MM.1S (cell line): ENCODE results near the gene PRKCH.

ENCODE experiments used
- DNase-seq: peaks from one replicate; pipeline ENCODE4 v3.0.0-alpha.2; 2015
- H2AFZ ChIP-seq: fragments of 300-600 bp; sonication (generic); 2 replicates; pipeline ENCODE4 v1.6.0; 2016; ENCODE audit warnings: antibody characterized with exemption, low read length
- H3F3A ChIP-seq: fragments of 300-600 bp; sonication (generic); 2 replicates; pipeline ENCODE4 v1.6.1; 2016; ENCODE audit warnings: mild to moderate bottlenecking, antibody characterized with exemption, low read length, moderate library complexity, mixed read lengths; ENCODE audit not compliant: insufficient read depth
- H3K27ac ChIP-seq: fragments of 300-600 bp; sonication (generic); 2 replicates; pipeline ENCODE4 v1.5.1; 2016; ENCODE audit warnings: mild to moderate bottlenecking, low read length
- H3K27me3 ChIP-seq: fragments of 300-600 bp; sonication (generic); replicated peaks from 2 replicates; pipeline ENCODE4 v1.6.0; 2016; ENCODE audit warnings: low read length; ENCODE audit not compliant: insufficient read depth
- H3K36me3 ChIP-seq: fragments of 300-600 bp; sonication (generic); replicated peaks from 2 replicates; pipeline ENCODE4 v1.6.1; 2016; ENCODE audit warnings: mild to moderate bottlenecking, low read length, mixed read lengths; ENCODE audit not compliant: insufficient read depth
- H3K4me1 ChIP-seq: fragments of 300-600 bp; sonication (generic); 2 replicates; pipeline ENCODE4 v1.6.1; 2016; ENCODE audit warnings: low read length, mixed read lengths
- H3K4me2 ChIP-seq: fragments of 300-600 bp; sonication (generic); 2 replicates; pipeline ENCODE4 v1.6.0; 2016; ENCODE audit warnings: low read depth, low read length
- H3K4me3 ChIP-seq: fragments of 300-600 bp; sonication (generic); 2 replicates; pipeline ENCODE4 v1.5.1; 2016; ENCODE audit warnings: low read length, mixed read lengths
- H3K79me2 ChIP-seq: fragments of 300-600 bp; sonication (generic); 2 replicates; pipeline ENCODE4 v1.6.1; 2016; ENCODE audit warnings: mixed run types, low read length, mixed read lengths
- H3K9ac ChIP-seq: fragments of 300-600 bp; sonication (generic); 2 replicates; pipeline ENCODE4 v1.6.1; 2016; ENCODE audit warnings: low read length, mixed read lengths
- H3K9me2 ChIP-seq: fragments of 300-600 bp; sonication (generic); replicated peaks from 2 replicates; pipeline ENCODE4 v1.6.1; 2016; ENCODE audit warnings: mild to moderate bottlenecking, low read length, mixed read lengths; ENCODE audit not compliant: insufficient read depth
- H3K9me3 ChIP-seq: fragments of 300-600 bp; sonication (generic); replicated peaks from 2 replicates; pipeline ENCODE4 v1.6.1; 2016; ENCODE audit warnings: mild to moderate bottlenecking, low read length, mixed read lengths; ENCODE audit not compliant: insufficient read depth
- H4K20me1 ChIP-seq: fragments of 300-600 bp; sonication (generic); 2 replicates; pipeline ENCODE4 v1.6.1; 2016; ENCODE audit warnings: mild to moderate bottlenecking, low read length, moderate library complexity, mixed read lengths; ENCODE audit not compliant: insufficient read depth
- EZH2 ChIP-seq: fragments of 300-600 bp; sonication (generic); optimal IDR thresholded peaks from 2 replicates; pipeline ENCODE3; 2017; ENCODE audit warnings: low read depth, mild to moderate bottlenecking, antibody characterized with exemption, low read length, mixed read lengths
- EZH2phosphoT487 ChIP-seq: fragments of 300-600 bp; sonication (generic); IDR thresholded peaks from 2 replicates; pipeline ENCODE4 v1.6.1; 2018; ENCODE audit warnings: antibody characterized with exemption, low read length
- TF ChIP-seq, protein P1 (sequence below): fragments of 300-600 bp; sonication (generic); IDR thresholded peaks from 2 replicates; pipeline ENCODE4 v1.5.1; 2016; ENCODE audit warnings: antibody characterized with exemption, low read length, mixed read lengths

The PRKCH gene

DNA sequence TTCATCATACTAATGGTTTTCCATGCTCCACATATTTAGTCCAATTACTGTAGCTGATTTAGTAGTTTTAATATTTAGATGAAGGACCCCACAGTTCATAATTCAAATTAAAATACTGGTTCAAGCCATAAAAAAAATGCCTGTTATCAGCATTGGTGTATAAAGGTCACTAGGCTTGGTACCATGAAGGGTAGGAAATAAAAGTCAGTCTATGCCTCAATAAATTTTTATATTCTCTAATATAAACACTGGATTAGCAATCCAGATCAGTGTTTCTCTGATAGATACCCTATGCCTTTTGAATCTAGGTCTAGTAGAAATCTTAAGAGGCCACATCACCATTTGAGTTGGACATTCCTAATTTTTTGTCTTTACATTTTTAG lies 210.7 kb downstream of the PRKCH start:
- H3K4me1 ChIP-seq, result peaks cover 2% of the 10 kb centered on the region; the same call in 1 of the 2 replicates
- H3K9ac ChIP-seq, result no peak overlapping the region

DNA sequence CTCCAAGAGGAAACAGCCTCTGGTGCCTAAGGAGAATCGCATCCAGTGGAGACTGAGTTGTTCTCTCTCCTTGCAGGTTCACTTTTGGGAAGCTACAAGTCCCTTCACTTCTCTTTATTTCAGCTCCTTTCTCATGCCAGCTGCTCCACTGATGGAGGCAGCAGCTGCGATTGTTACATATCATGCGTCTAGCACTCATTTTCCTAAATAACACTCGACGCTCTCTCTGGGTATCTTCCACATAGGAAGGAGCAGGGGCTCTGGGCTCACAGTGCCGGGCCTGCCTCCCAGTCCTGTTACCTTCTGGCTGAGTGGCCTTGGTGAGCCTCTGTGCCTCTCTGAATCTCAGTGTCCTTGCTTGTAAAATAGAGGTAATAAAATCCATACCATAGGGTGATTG lies 211.4 kb downstream of the PRKCH start:
- H3K27ac ChIP-seq, result no peak overlapping the region
- H3K4me2 ChIP-seq, result no peak overlapping the region
- no peaks in the 10 kb centered on the region for H3K27me3 ChIP-seq
- H3K36me3 ChIP-seq, result no peaks in the 10 kb centered on the region
- H2AFZ ChIP-seq, result no peak overlapping the region
- no peaks in the 10 kb centered on the region for H4K20me1 ChIP-seq
- H3K79me2 ChIP-seq, result no peaks in the 10 kb centered on the region
- no peaks in the 10 kb centered on the region for H3K9me2 ChIP-seq
- TF ChIP-seq EZH2phosphoT487 (no peak), EZH2 (no peak)
- TF ChIP-seq, protein P1, sequence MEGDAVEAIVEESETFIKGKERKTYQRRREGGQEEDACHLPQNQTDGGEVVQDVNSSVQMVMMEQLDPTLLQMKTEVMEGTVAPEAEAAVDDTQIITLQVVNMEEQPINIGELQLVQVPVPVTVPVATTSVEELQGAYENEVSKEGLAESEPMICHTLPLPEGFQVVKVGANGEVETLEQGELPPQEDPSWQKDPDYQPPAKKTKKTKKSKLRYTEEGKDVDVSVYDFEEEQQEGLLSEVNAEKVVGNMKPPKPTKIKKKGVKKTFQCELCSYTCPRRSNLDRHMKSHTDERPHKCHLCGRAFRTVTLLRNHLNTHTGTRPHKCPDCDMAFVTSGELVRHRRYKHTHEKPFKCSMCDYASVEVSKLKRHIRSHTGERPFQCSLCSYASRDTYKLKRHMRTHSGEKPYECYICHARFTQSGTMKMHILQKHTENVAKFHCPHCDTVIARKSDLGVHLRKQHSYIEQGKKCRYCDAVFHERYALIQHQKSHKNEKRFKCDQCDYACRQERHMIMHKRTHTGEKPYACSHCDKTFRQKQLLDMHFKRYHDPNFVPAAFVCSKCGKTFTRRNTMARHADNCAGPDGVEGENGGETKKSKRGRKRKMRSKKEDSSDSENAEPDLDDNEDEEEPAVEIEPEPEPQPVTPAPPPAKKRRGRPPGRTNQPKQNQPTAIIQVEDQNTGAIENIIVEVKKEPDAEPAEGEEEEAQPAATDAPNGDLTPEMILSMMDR, result no peak
- no peaks in the 10 kb centered on the region for H3F3A ChIP-seq
- no peak overlapping the region for H3K9ac ChIP-seq
- H3K4me3 ChIP-seq, result no peak overlapping the region
- H3K4me1 ChIP-seq, result peaks cover 8% of the 10 kb centered on the region
- H3K9me3 ChIP-seq, result no peaks in the 10 kb centered on the region
- DNase-seq, result no peak

More for the DNA sequence above, 210.7 kb downstream of the PRKCH start:
- H3K9me2 ChIP-seq, result no peaks in the 10 kb centered on the region
- no peak for DNase-seq
- no peaks in the 10 kb centered on the region for H3K27me3 ChIP-seq
- H3K4me2 ChIP-seq, result no peak overlapping the region
- H3K79me2 ChIP-seq, result no peaks in the 10 kb centered on the region
- TF ChIP-seq EZH2 (no peak), EZH2phosphoT487 (no peak)
- TF ChIP-seq, protein P1, result no peak
- no peak overlapping the region for H2AFZ ChIP-seq
- no peaks in the 10 kb centered on the region for H3K36me3 ChIP-seq
- H4K20me1 ChIP-seq, result no peaks in the 10 kb centered on the region
- no peak overlapping the region for H3K27ac ChIP-seq
- H3K9me3 ChIP-seq, result no peaks in the 10 kb centered on the region
- H3K4me3 ChIP-seq, result no peak overlapping the region
- no peaks in the 10 kb centered on the region for H3F3A ChIP-seq

DNA sequence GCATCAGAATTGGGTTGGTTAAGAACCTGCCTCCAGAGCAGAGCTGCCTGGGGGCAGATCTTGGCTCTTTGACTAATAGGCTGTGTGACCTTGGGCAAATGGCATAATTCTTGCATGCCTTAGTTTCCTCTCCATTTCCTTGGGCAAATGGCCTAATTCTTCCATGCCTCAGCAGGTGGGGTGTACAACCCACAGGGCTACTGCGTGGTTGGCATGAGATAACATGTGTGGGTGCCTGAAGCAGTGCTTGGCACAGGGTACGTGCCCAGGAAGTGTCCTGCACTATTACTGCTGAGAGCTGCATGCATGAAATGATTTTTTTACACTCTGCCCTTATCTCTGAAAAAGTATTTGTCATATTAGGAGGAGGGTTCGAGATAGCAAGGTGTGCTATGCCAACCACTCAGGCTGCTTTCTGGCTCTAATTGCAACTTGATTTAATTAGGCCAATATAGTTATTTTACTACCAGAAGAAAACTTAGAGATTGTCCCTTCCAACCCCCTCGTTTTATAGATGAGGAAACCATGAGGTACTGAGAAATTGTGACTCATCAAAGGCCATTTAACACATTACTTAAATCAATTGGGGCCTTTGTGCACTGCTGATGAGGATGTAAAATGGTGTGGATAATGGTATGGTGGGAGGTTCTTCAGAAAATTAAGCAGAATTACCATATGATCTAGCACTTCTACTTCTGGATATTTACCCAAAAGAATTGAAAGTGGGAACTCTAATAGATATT lies 212.3 kb downstream of the PRKCH start:
- Histone ChIP-seq H3K79me2 (no peaks in the 10 kb centered on the region), H3K9ac (no peak overlapping the region), H3K4me3 (no peak overlapping the region), H4K20me1 (no peaks in the 10 kb centered on the region), H3F3A (no peaks in the 10 kb centered on the region), H3K36me3 (no peaks in the 10 kb centered on the region), H3K4me2 (no peak overlapping the region), H3K4me1 (peaks cover 11% of the 10 kb centered on the region), H2AFZ (no peak overlapping the region), H3K27ac (no peak overlapping the region), H3K9me2 (no peaks in the 10 kb centered on the region), H3K27me3 (no peaks in the 10 kb centered on the region), H3K9me3 (no peaks in the 10 kb centered on the region)
- DNase-seq, result no peak
- no peak for TF ChIP-seq EZH2
- TF ChIP-seq, protein P1, result no peak
- TF ChIP-seq EZH2phosphoT487, result no peak
